Endodermal cell (in vitro differentiated cells): ENCODE measurements around the gene ZNF141. TPM values are rescaled to one million over a fixed set of nuclear protein-coding genes. Genes with fewer than 3 reads are reported as not detected.

Experiments
- DNase-seq: peaks from one replicate; pipeline ENCODE4 v3.0.0-alpha.2; 2017
- H3K27ac ChIP-seq: 2 replicates; pipeline ENCODE4 v1.5.1; 2013; ENCODE audit warnings: mild to moderate bottlenecking, low read depth, low read length, moderate library complexity
- H3K27me3 ChIP-seq: 2 replicates; pipeline ENCODE4 v1.6.1; 2013; ENCODE audit warnings: mild to moderate bottlenecking, low read length, moderate library complexity; ENCODE audit not compliant: insufficient read depth, control insufficient read depth, poor library complexity, severe bottlenecking
- H3K36me3 ChIP-seq: 2 replicates; pipeline ENCODE4 v1.7.0; 2013; ENCODE audit warnings: mild to moderate bottlenecking, low read length, moderate library complexity; ENCODE audit not compliant: control insufficient read depth, insufficient read depth
- H3K4me1 ChIP-seq: one replicate; pipeline ENCODE4 v1.7.0; 2013; ENCODE audit warnings: low read length; ENCODE audit not compliant: control insufficient read depth, insufficient read depth
- H3K4me3 ChIP-seq: 2 replicates; pipeline ENCODE4 v1.5.1; 2013; ENCODE audit warnings: mild to moderate bottlenecking, low read length, moderate library complexity
- H3K9ac ChIP-seq: 2 replicates; pipeline ENCODE4 v1.6.1; 2013; ENCODE audit warnings: mild to moderate bottlenecking, low read length, moderate library complexity; ENCODE audit not compliant: poor library complexity, severe bottlenecking; ENCODE audit errors: extremely low read depth
- H3K9me3 ChIP-seq: 2 replicates; pipeline ENCODE4 v1.6.1; 2013; ENCODE audit warnings: mild to moderate bottlenecking, low read length, moderate library complexity; ENCODE audit not compliant: control insufficient read depth
- H3K27ac Mint-ChIP-seq: 2 replicates; pipeline ENCODE4 v1.8.0; 2020; ENCODE audit warnings: mixed read lengths
- H3K27me3 Mint-ChIP-seq: 2 replicates; pipeline ENCODE4 v1.8.0; 2021; ENCODE audit warnings: mild to moderate bottlenecking, mixed read lengths; ENCODE audit not compliant: insufficient read depth
- H3K36me3 Mint-ChIP-seq: 2 replicates; pipeline ENCODE4 v1.8.0; 2020; ENCODE audit warnings: low read depth, mixed read lengths
- H3K4me1 Mint-ChIP-seq: 2 replicates; pipeline ENCODE4 v1.8.0; 2020; ENCODE audit warnings: mixed read lengths
- H3K4me3 Mint-ChIP-seq: 2 replicates; pipeline ENCODE4 v1.8.0; 2020; ENCODE audit warnings: mild to moderate bottlenecking, moderate library complexity, mixed read lengths
- H3K9me3 Mint-ChIP-seq: 2 replicates; pipeline ENCODE4 v1.8.0; 2020; ENCODE audit warnings: mild to moderate bottlenecking, mixed read lengths
- WGBS, 2 experiments: methylation state at CpG; one replicate each; pipeline versions ENCODE4 v1.1.5 to v1.1.7; 2013; ENCODE audit warnings: missing lambda C conversion rate in 2 of 2, mixed read lengths in 1 of 2; ENCODE audit not compliant: insufficient coverage in 1 of 2, insufficient read length in 1 of 2; 5-methylcytosine and 5-hydroxymethylcytosine counted together
- total RNA-seq, 2 donors: library from RNA; stranded (reverse); fragmentation: NEBNext Ultra II Directional in 1 of 2; extraction: Animal tissue kit (Norgen Biotek cat#: 25700) in 1 of 2; gene quantifications; 2 replicates in 1 of 2; 3 replicates in 1 of 2; pipeline ENCODE4 v1.2.1, GENCODE V29; 2021
- TF ChIP-seq, protein P1 (sequence below): fragments of 200-600 bp; sonication (generic); conservative IDR thresholded peaks from 2 replicates; pipeline ENCODE4 v1.5.0; 2021; ENCODE audit warnings: antibody characterized with exemption, mild to moderate bottlenecking

The ZNF141 gene
- total RNA-seq, 2 donors from 2014 or later: 42.9 to 43.7 TPM

DNA sequence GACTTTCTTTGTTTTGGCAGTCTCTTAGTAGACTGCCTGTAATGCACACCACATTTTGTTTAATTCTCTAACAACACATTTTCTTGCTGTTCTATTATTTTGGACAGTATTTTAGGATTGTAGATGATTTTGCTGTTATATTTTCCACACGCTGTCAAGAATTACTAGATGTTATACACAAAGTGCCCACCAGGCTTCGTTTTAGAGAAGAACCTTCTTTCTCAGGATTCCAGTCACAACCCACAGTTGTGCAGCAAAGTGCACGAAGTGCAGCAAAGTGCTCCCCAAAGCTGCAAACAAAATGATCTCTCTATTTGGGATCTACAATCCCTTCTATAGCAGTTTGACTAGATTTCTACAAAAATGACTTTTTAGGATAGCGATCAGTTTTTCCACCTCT, 2.4 kb downstream of the ZNF141 start:
- H3K27ac Mint-ChIP-seq: no peak overlapping the region
- Histone ChIP-seq H3K9ac (no peak overlapping the region), H3K36me3 (peaks cover 51% of the 10 kb centered on the region), H3K4me1 (no peaks in the 10 kb centered on the region), H3K27me3 (peaks cover 13% of the 10 kb centered on the region), H3K9me3 (peaks cover 59% of the 10 kb centered on the region), H3K27ac (no peak overlapping the region), H3K4me3 (peak overlapping the region; percentile 94)
- peaks cover 8% of the 10 kb centered on the region for H3K27me3 Mint-ChIP-seq
- DNase-seq: no peak
- peaks cover 9% of the 10 kb centered on the region for H3K4me1 Mint-ChIP-seq
- no peak overlapping the region for H3K4me3 Mint-ChIP-seq
- H3K36me3 Mint-ChIP-seq: peaks cover 52% of the 10 kb centered on the region
- 93% methylated on average over 4 of the region's 4 CpGs for WGBS, 2 experiments
- H3K9me3 Mint-ChIP-seq: peaks cover 23% of the 10 kb centered on the region
- TF ChIP-seq, protein P1, sequence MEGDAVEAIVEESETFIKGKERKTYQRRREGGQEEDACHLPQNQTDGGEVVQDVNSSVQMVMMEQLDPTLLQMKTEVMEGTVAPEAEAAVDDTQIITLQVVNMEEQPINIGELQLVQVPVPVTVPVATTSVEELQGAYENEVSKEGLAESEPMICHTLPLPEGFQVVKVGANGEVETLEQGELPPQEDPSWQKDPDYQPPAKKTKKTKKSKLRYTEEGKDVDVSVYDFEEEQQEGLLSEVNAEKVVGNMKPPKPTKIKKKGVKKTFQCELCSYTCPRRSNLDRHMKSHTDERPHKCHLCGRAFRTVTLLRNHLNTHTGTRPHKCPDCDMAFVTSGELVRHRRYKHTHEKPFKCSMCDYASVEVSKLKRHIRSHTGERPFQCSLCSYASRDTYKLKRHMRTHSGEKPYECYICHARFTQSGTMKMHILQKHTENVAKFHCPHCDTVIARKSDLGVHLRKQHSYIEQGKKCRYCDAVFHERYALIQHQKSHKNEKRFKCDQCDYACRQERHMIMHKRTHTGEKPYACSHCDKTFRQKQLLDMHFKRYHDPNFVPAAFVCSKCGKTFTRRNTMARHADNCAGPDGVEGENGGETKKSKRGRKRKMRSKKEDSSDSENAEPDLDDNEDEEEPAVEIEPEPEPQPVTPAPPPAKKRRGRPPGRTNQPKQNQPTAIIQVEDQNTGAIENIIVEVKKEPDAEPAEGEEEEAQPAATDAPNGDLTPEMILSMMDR: peak; percentile 60

DNA sequence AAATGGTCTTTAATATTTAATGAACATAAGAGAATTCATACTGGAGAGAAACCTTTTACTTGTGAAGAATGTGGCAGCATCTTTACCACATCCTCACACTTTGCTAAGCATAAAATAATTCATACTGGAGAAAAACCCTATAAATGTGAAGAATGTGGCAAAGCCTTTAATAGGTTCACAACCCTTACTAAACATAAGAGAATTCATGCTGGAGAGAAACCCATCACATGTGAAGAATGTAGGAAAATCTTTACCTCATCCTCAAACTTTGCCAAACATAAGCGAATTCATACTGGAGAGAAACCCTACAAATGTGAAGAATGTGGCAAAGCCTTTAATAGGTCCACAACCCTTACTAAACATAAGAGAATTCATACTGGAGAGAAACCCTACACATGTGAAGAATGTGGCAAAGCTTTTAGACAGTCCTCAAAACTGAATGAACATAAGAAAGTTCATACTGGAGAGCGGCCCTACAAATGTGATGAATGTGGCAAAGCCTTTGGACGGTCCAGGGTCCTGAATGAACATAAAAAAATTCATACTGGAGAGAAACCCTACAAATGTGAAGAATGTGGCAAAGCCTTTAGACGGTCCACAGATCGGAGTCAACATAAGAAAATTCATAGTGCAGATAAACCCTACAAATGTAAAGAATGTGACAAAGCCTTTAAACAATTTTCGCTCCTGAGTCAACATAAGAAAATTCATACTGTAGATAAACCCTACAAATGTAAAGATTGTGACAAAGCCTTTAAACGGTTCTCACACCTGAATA, 35.6 kb downstream of the ZNF141 start:
- no peaks in the 10 kb centered on the region for H3K4me1 Mint-ChIP-seq
- peaks cover 98% of the 10 kb centered on the region for H3K9me3 ChIP-seq
- peaks cover 95% of the 10 kb centered on the region for H3K9me3 Mint-ChIP-seq

DNA sequence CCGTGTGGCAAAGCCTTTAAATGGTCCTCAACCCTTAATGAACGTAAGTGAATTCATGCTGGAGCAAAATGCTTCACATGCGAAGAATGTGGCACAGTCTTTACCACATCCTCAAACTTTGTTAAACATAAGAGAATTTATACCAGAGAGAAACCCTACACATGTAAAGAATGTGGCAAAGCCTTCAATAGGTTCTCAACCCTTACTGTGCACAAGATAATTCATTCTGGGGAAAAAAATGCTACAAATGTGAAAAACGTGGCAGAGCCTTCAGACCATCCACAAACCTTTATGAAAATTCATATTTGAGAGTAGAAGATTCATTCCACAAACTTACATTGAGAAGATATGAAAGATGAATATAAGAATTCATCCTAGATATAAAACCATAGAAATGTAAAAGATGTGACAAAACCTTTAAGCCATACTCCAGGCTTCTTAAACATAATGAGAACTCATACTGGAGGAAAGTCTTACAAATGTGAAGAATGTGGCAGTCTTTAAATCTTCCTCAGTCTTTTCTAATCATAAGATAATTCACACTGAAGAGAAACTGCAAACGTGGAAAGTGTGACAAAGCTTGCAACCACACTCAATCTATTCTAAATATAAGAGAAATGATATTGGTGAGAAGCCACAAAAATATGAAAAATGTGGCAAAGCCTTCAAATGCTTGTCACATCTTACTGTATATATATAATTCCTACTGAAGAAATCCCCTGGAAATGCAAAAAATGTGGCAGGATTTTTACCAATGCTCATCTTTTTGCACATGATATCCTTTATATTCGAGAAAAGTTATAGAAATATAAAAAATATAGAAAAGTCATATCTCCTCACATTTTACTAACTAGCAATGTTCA, 36.9 kb downstream of the ZNF141 start:
- Mint-ChIP-seq H3K36me3 (peaks cover 85% of the 10 kb centered on the region), H3K9me3 (peaks cover 94% of the 10 kb centered on the region), H3K27me3 (no peaks in the 10 kb centered on the region), H3K27ac (no peak overlapping the region), H3K4me1 (no peaks in the 10 kb centered on the region), H3K4me3 (no peak overlapping the region)
- H3K9me3 ChIP-seq: peaks cover 98% of the 10 kb centered on the region
- no peak for DNase-seq
- no peak overlapping the region for H3K27ac ChIP-seq
- no peaks in the 10 kb centered on the region for H3K27me3 ChIP-seq
- WGBS, 2 experiments: 91 to 100% methylated on average over 1 to 3 of the region's 6 CpGs
- H3K9ac ChIP-seq: no peak overlapping the region
- H3K4me1 ChIP-seq: no peaks in the 10 kb centered on the region
- peaks cover 79% of the 10 kb centered on the region for H3K36me3 ChIP-seq
- TF ChIP-seq, protein P1: no peak
- peak overlapping the region; percentile 75 for H3K4me3 ChIP-seq

More for the DNA sequence above, 35.6 kb downstream of the ZNF141 start:
- Histone ChIP-seq H3K4me3 (peak overlapping the region; percentile 75), H3K27ac (no peak overlapping the region), H3K4me1 (no peaks in the 10 kb centered on the region), H3K36me3 (peaks cover 80% of the 10 kb centered on the region), H3K27me3 (no peaks in the 10 kb centered on the region), H3K9ac (no peak overlapping the region)
- H3K4me3 Mint-ChIP-seq: no peak overlapping the region
- H3K36me3 Mint-ChIP-seq: peaks cover 88% of the 10 kb centered on the region
- TF ChIP-seq, protein P1: no peak
- no peak for DNase-seq
- H3K27me3 Mint-ChIP-seq: no peaks in the 10 kb centered on the region
- no peak overlapping the region for H3K27ac Mint-ChIP-seq
- WGBS, 2 experiments: 87 to 95% methylated on average over 2 to 7 of the region's 7 CpGs
